ENCODE measurements around the gene UHRF1.
"Not testable (repeated sequence)": the region's sequence is repeated elsewhere in the genome, so short reads cannot be mapped to it uniquely, and the experiment has no call there.

UHRF1 gene

GRCh38 chr19:4870025-4870700, 39.1 kb upstream of the UHRF1 start:
- TF ChIP-seq, protein P1, sequence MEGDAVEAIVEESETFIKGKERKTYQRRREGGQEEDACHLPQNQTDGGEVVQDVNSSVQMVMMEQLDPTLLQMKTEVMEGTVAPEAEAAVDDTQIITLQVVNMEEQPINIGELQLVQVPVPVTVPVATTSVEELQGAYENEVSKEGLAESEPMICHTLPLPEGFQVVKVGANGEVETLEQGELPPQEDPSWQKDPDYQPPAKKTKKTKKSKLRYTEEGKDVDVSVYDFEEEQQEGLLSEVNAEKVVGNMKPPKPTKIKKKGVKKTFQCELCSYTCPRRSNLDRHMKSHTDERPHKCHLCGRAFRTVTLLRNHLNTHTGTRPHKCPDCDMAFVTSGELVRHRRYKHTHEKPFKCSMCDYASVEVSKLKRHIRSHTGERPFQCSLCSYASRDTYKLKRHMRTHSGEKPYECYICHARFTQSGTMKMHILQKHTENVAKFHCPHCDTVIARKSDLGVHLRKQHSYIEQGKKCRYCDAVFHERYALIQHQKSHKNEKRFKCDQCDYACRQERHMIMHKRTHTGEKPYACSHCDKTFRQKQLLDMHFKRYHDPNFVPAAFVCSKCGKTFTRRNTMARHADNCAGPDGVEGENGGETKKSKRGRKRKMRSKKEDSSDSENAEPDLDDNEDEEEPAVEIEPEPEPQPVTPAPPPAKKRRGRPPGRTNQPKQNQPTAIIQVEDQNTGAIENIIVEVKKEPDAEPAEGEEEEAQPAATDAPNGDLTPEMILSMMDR (IDR thresholded peaks at IDR 0.05; ENCODE audit: extremely low read depth, missing control alignments), result no peak
- no peak for DNase-seq (ENCODE audit: low spot score)

GRCh38 chr19:4871711-4872110, 37.6 kb upstream of the UHRF1 start:
- no peak for DNase-seq (ENCODE audit: low spot score)
- TF ChIP-seq, protein P1 (IDR thresholded peaks at IDR 0.05; ENCODE audit: extremely low read depth, missing control alignments), result no peak

DNA sequence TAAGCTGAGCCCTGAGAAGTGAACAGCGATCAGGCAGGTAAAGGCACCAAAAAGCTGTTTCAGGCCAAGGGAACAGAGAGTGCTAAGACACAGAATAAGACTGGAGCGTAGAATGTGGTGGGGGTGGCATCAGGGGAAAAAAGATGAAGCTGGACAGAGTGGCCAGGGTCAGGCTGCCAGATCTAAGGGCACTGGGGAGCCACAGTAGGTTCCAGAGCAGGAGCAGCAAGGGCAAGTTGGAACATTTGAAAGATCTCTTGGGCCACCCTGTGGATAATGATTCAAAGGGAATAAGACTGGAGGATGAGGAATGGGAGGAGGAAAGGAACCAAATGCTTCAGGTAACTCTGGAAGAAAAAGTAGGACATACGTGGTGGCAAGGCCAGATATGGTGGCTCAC, 35.4 kb upstream of the UHRF1 start:
- no peak for DNase-seq (ENCODE audit: low spot score)
- TF ChIP-seq, protein P1 (IDR thresholded peaks at IDR 0.05; ENCODE audit: extremely low read depth, missing control alignments), result no peak

- TF ChIP-seq, protein P1 (IDR thresholded peaks at IDR 0.05; ENCODE audit: extremely low read depth, missing control alignments), result no peak
- DNase-seq (ENCODE audit: low spot score), result no peak
Observed at GRCh38 chr19:4877753-4878490, 31.4 kb upstream of the UHRF1 start.

DNA sequence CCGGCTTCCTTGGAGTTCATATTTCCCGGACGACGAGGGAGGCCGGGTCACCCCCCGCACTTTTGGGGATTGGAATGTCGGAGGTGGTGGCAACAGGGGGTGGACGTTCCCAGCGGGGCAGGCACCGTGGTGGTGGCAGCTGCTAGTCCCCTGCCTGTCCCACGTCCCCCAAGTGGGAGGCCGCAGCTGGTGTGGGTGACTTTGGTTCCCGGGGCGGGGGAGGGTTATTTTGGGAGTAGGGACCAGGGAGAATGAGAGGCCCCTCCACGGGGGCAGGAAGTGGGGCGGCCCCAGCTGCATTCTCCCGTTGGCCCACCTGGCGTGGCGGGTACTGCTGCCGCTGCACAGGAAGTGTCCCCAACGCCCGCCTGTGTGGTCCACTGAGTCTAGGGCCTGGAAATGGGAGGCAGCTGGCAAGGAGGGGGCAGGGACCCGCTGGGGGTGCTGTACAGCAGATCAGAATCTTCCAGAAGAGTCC, 30.8 kb upstream of the UHRF1 start:
- TF ChIP-seq, protein P1 (IDR thresholded peaks at IDR 0.05; ENCODE audit: extremely low read depth, missing control alignments), result no peak
- DNase-seq (ENCODE audit: low spot score), result no peak

DNA sequence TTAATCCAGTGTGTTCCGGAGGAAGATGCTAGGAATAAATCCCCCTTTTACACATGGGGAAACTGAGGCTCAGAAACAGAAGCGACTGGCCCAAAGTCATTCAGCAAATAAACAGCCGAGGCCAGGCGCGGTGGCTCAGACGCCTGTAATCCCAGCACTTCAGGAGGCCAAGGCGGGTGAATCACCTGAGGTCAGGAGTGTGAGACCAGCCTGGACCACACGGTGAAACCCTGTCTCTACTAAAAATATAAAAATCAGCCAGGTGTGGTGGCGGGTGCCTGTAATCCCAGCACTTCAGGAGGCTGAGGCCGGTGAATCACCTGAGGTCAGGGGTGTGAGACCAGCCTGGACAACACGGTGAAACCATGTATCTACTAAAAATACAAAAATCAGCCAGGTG, 30.3 kb upstream of the UHRF1 start:
- TF ChIP-seq, protein P1 (IDR thresholded peaks at IDR 0.05; ENCODE audit: extremely low read depth, missing control alignments), result no peak

DNA sequence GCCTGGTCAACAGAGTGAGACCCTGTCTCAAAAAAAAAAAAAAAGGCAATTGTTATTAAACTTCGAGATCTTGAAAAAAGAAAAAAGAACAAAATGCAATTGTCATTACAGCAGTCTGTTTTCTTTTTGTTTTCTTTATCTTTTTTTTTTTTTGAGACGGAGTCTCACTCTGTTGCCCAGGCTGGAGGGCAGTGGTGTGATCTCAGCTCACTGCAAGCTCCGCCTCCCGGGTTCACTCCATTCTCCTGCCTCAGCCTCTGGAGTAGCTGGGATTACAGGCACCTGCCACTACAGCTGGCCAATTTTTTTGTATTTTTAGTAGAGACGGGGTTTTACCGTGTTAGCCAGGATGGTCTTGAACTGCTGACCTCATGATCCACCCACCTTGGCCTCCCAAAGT, 26.4 kb upstream of the UHRF1 start:
- DNase-seq (ENCODE audit: low spot score), result not testable (repeated sequence)

More for the DNA sequence above, 30.3 kb upstream of the UHRF1 start:
- no peak for DNase-seq (ENCODE audit: low spot score)

DNA sequence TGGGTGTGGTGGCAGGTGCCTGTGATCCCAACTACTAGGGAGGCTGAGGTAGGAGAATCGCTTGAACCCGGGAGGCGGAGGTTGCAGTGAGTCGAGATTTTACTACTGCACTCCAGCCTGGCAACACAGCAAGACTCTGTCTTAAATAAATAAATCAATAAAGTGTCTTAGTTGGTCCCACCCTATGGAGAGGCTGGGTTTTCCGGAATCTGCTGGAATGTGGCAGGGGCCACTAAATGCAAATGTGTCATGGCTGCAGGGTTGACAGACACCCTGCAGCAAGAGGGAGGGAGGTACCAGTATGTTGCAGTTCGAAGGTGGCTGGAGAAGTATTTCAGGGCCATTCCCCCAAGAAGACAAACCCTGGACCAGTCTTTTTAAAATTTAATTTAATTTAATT, 24.3 kb upstream of the UHRF1 start:
- not testable (repeated sequence) for DNase-seq (ENCODE audit: low spot score)

- not testable (repeated sequence) for DNase-seq (ENCODE audit: low spot score)
Observed at GRCh38 chr19:4887803-4888202, 21.5 kb upstream of the UHRF1 start.
